ENCODE measurements around the gene SH2D3A. TPM values are rescaled to one million over a fixed set of nuclear protein-coding genes. Genes with fewer than 3 reads are reported as not detected.
A peak's percentile ranks its signal among the peaks of the same experiment; 100 is the strongest.
"Not testable (repeated sequence)": the region's sequence is repeated elsewhere in the genome, so short reads cannot be mapped to it uniquely, and the experiment has no call there.

Gene SH2D3A
- total RNA-seq, 2 experiments from 2014 or later, result 28.2 to 28.5 TPM

DNA sequence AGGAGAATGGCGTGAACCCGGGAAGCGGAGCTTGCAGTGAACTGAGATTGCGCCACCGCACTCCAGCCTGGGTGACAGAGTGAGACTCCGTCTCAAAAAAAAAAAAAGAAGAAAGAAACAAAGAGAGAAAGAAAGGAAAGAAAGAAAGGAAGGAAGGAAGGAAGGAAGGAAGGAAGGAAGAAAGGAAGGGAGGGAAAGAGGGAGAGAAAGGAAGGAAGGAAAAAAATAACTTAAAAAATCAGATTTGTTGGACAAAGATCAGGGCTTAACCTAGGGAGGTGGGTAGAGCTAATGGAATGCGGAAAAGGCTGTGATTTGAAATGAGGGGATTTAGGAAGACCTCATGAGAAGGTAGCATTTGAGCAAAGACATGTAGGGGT is 4.4 kb upstream of the SH2D3A start:
- DNase-seq; ATAC-seq; H3K27me3 Mint-ChIP-seq (ENCODE audit: low read depth); H3K9me3 Mint-ChIP-seq (ENCODE audit: insufficient read depth): not testable (repeated sequence)
- peak overlapping the region; percentile 90 for H3K27ac Mint-ChIP-seq
- CTCF ChIA-PET, result interaction anchor here (0.6 to 6.8 kb wide), 9 partner anchors 17 to 296 kb away, joined by 3 to 49 read pairs (median 7); partner anchors contain the start of genes DENND1C and GPR108
- peaks cover 23% of the 10 kb centered on the region for H3K36me3 Mint-ChIP-seq (ENCODE audit: low read depth)
- peaks cover 69% of the 10 kb centered on the region for H3K4me1 Mint-ChIP-seq (ENCODE audit: low read depth)
- POLR2A ChIA-PET, result interaction anchor here (0.5 to 1.4 kb wide), 3 partner anchors 33 to 897 kb away, joined by 3 to 8 read pairs (median 4); no protein-coding TSS in a partner anchor
- H3K4me3 Mint-ChIP-seq, result peak overlapping the region; percentile 97

DNA sequence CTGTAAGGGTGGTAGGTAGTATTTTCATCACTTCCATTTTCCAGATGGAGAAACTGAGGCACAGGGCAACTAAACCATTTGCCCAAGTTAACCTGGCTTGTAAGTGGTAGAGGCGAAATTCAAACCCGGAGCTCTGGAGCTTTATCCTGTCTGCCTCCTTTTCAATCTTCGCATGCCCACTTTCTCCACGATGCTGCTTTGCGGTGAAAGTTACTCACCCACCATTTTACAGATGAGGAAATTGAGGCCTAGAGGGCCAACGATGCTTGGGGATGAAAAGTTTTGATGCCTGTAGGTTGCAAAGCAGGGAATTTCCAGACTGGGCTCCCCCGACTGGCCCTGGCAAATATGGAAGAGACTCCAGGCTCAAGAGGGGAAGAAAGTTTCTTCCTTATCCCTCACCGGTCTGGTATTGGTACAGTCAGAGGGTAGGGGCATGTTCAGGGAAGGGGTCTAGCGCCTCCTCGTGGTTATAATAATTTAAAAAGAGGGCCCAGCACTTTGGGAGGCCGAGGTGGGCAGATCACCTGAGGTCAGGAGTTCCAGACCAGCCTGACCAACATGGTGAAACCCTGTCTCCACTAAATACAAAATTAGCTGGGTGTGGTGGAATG is 1.9 kb upstream of the SH2D3A start:
- no peaks in the 10 kb centered on the region for H3K27me3 Mint-ChIP-seq (ENCODE audit: low read depth)
- no peaks in the 10 kb centered on the region for H3K9me3 Mint-ChIP-seq (ENCODE audit: insufficient read depth)
- ChIA-PET POLR2A (no interaction called here), CTCF (interaction anchor here (0.7 to 6.8 kb wide), 9 partner anchors 13 to 252 kb away, joined by 3 to 49 read pairs (median 7); partner anchors contain the start of genes GPR108 and TNFSF9)
- DNase-seq, result no peak
- peaks cover 66% of the 10 kb centered on the region for H3K4me1 Mint-ChIP-seq (ENCODE audit: low read depth)
- peaks cover 6% of the 10 kb centered on the region for H3K36me3 Mint-ChIP-seq (ENCODE audit: low read depth)
- H3K27ac Mint-ChIP-seq, result peak overlapping the region; percentile 60
- no peak overlapping the region for H3K4me3 Mint-ChIP-seq
- no peak for ATAC-seq

DNA sequence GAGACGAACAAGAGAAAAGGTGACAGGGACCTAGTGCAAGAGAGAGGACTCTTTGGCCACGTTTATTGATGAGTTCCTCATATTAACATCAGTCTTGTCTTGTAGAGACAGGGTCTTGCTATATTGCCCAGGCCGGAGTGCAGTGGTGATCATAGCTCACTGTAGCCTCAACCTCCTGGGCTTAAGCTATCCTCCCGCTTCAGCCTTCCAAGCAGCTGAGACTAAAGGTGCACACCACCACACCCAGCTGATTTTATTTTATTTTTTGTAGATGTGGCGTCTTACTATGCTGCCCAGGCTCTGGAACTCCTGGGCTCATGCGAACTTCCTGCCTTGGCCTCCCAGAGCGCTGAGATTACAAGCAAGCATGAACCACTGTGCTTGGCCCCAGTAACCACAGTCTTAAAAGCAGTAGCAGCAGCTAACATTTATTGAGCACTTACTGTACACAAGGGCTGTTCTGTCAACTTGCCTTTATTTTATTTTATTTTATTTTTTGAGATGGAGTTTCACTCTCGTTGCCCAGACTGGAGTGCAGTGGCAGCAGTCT is 1.1 kb upstream of the SH2D3A start:
- H3K27me3 Mint-ChIP-seq (ENCODE audit: low read depth), result no peaks in the 10 kb centered on the region

DNA sequence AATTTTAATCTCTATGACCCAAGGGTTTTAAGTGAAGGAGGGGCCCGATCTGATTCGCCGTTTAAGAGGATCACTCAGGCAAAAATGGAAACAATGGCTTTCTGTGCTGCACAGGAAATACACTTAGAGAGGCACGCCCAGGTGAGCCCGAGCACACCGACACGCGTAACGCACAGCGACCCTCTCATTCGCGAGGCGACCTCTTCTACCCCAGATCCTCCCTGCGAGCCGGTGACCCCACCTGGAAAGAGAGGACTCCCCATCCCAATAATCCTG is 216 bp downstream of the SH2D3A start:
- H3K4me1 Mint-ChIP-seq (ENCODE audit: low read depth), result peaks cover 55% of the 10 kb centered on the region
- DNase-seq, result peak; percentile 75
- POLR2A ChIA-PET, result interaction anchor here (1.0 kb wide), 2 partner anchors 29 to 34 kb away, joined by 4 to 5 read pairs; no protein-coding TSS in a partner anchor

More for the DNA sequence above, 1.1 kb upstream of the SH2D3A start:
- POLR2A ChIA-PET, result interaction anchor here (0.7 kb wide), 2 partner anchors 72 to 221 kb away, joined by 3 to 4 read pairs; no protein-coding TSS in a partner anchor
- no peaks in the 10 kb centered on the region for H3K9me3 Mint-ChIP-seq (ENCODE audit: insufficient read depth)
- peaks cover under 1% of the 10 kb centered on the region for H3K36me3 Mint-ChIP-seq (ENCODE audit: low read depth)
- H3K4me3 Mint-ChIP-seq, result peak overlapping the region; percentile 88
- peaks cover 60% of the 10 kb centered on the region for H3K4me1 Mint-ChIP-seq (ENCODE audit: low read depth)
- H3K27ac Mint-ChIP-seq, result peak overlapping the region; percentile 91
- DNase-seq, result peak; percentile 44
- CTCF ChIA-PET, result interaction anchor here (0.7 to 6.8 kb wide), 11 partner anchors 14 to 251 kb away, joined by 3 to 49 read pairs (median 6); partner anchors contain the start of genes GPR108 and TNFSF9
- peak; percentile 0 for ATAC-seq

DNA sequence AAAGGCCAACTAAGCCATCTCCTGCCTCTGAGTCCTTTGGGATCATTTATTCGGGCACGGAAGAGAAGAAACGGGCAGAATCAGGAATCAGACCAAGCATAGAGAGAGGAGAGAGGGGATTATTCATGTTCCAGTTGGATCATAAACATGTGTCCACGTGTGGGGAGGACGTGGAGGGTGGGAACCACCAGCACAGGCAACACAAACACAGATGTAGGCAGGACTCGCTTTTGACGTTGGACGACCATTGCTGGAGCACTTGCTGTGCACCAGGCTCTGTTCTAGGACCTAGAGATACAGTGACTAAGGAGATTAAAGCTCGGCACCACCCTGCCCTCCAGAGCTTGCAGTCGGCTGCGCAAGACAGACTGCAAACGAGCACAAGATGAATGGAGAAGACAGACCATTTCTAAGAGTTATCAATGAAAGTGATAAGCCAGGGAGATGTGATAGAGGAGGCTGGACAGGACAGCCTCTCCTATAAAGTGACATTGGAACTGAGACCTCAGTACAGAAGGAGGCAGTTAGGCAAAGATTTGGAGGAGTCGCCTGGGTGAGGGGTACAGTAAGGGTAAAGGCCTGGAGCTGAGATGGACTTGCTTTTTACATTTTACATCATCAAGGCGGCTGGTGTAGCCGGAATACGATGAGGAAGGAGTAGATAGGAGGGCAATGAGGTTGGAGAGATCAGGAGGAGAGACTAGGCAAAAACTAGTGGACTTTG is 716 bp downstream of the SH2D3A start:
- H3K27me3 Mint-ChIP-seq (ENCODE audit: low read depth), result no peaks in the 10 kb centered on the region
- peaks cover 3% of the 10 kb centered on the region for H3K36me3 Mint-ChIP-seq (ENCODE audit: low read depth)
- H3K9me3 Mint-ChIP-seq (ENCODE audit: insufficient read depth), result no peaks in the 10 kb centered on the region
- peaks cover 50% of the 10 kb centered on the region for H3K4me1 Mint-ChIP-seq (ENCODE audit: low read depth)
- H3K4me3 Mint-ChIP-seq, result peak overlapping the region; percentile 88
- peak; percentile 0 for ATAC-seq
- DNase-seq, result no peak
- H3K27ac Mint-ChIP-seq, result peak overlapping the region; percentile 91
- CTCF ChIA-PET, result interaction anchor here (3.8 kb wide), 1 partner anchor 28 kb away, joined by 25 read pairs; the partner anchor contains the start of gene GPR108
- POLR2A ChIA-PET, result interaction anchor here (1.0 kb wide), 2 partner anchors 28 to 34 kb away, joined by 4 to 5 read pairs; no protein-coding TSS in a partner anchor

More for the DNA sequence above, 216 bp downstream of the SH2D3A start:
- H3K36me3 Mint-ChIP-seq (ENCODE audit: low read depth), result peaks cover 3% of the 10 kb centered on the region
- H3K9me3 Mint-ChIP-seq (ENCODE audit: insufficient read depth), result no peaks in the 10 kb centered on the region
- CTCF ChIA-PET, result interaction anchor here (3.8 kb wide), 1 partner anchor 29 kb away, joined by 25 read pairs; the partner anchor contains the start of gene GPR108
- ATAC-seq, result peak; percentile 63
- peak overlapping the region; percentile 88 for H3K4me3 Mint-ChIP-seq
- H3K27ac Mint-ChIP-seq, result peak overlapping the region; percentile 91
- H3K27me3 Mint-ChIP-seq (ENCODE audit: low read depth), result no peaks in the 10 kb centered on the region

DNA sequence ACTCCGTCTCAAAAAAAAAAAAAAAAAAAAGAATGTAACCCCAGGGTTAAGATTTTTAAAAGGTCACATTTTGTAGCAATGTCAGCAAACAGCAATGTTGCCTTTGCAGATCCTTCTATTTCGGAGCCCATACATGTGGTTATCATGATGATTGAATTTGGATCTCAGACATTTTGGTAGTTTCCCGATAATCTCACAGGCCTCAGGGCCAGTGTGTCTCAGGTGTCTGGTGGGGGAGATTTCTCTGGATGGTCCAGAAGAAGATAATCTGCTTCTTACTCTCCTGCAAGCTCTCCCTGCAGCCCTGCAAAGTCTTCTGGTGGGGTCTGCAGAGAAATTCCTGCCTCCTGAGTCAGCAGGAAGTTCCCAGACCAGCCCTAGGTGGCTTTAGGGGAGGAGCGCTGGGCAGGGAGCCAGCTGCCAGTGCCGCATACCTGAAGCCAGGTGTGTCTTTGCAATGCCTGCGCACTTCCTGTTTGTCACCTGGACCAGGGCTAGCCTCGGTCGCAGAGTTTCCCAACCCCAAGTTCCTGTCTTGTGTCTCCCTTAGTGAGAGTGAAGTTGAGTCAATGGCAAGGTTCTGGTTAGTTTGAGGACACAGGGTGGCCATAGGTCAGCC is 1.4 kb downstream of the SH2D3A start:
- CTCF ChIA-PET, result no interaction called here
- Mint-ChIP-seq H3K27me3 (ENCODE audit: low read depth) (no peaks in the 10 kb centered on the region), H3K9me3 (ENCODE audit: insufficient read depth) (no peaks in the 10 kb centered on the region), H3K27ac (peak overlapping the region; percentile 91), H3K4me3 (peak overlapping the region; percentile 88), H3K4me1 (ENCODE audit: low read depth) (peaks cover 49% of the 10 kb centered on the region), H3K36me3 (ENCODE audit: low read depth) (peaks cover 9% of the 10 kb centered on the region)
- no peak for ATAC-seq
- no peak for DNase-seq
- POLR2A ChIA-PET, result no interaction called here

DNA sequence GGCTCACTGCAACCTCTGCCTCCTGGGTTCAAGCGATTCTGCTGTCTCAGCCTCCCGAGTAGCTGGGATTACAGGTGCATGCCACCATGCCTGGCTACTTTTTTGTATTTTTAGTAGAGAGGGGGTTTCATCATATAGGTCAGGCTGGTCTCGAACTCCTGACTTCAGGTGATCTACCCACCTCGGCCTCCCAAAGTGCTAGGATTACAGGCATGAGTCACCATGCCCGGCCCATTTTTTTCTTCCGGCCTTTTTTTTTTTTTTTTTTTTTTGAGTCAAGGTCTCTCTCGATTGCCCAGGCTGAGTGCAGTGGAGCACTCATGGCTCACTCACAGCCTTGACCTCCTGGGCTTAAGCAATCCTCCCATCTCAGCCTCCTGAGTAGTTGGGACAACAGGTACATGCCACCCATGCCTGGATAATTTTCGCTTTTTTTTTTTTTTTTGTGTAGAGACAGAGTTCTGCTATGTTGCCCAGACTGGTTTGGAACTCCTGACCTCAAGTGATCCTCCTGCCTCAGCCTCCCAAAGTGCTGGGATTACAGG is 4.9 kb downstream of the SH2D3A start:
- DNase-seq; H3K27me3 Mint-ChIP-seq (ENCODE audit: low read depth); POLR2A ChIA-PET; H3K4me3 Mint-ChIP-seq; ATAC-seq; H3K27ac Mint-ChIP-seq; H3K9me3 Mint-ChIP-seq (ENCODE audit: insufficient read depth): not testable (repeated sequence)
- Mint-ChIP-seq H3K36me3 (ENCODE audit: low read depth) (peaks cover 31% of the 10 kb centered on the region), H3K4me1 (ENCODE audit: low read depth) (peaks cover 26% of the 10 kb centered on the region)
- CTCF ChIA-PET, result interaction anchor here (1.7 kb wide), 1 partner anchor 101 kb away, joined by 9 read pairs; no protein-coding TSS in a partner anchor

DNA sequence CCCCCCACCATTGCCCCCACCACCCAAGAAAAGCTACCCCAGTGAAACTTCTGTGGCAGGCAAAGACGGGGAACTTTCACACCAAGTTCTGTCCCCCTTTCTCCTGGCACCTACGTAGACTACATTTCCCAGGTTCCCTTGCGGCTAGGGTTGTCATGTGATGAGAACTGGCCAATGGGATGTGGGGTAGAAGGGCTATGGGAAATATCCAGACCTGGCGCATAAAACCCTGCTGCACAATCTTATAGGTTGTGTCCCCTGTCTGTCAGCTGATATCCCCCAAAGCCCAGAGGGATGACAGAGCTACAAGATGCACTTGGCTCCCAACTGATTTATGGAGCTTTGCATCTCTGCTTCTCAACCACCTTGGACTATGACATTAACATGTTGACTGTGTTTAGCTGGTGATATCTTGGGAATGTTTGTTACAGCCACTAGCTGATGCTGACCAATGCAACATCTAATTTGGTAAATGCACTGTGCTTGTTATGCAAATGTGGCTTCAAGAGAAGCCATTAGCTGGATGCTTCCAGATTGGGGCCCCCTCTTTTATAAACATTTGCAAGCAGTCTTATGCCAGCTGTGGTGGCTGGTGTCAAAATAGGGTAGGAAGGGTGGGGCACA is 6.1 kb downstream of the SH2D3A start:
- DNase-seq (no peak), ATAC-seq (peak; percentile 42)
- CTCF ChIA-PET, result interaction anchor here (0.7 to 1.7 kb wide), 4 partner anchors 11 to 129 kb away, joined by 4 to 9 read pairs (median 5); partner anchors contain the start of genes GPR108 and VAV1
- no peak overlapping the region for H3K27ac Mint-ChIP-seq
- H3K36me3 Mint-ChIP-seq (ENCODE audit: low read depth), result peaks cover 32% of the 10 kb centered on the region
- no peaks in the 10 kb centered on the region for H3K9me3 Mint-ChIP-seq (ENCODE audit: insufficient read depth)
- H3K27me3 Mint-ChIP-seq (ENCODE audit: low read depth), result no peaks in the 10 kb centered on the region
- POLR2A ChIA-PET, result interaction anchor here (0.6 kb wide), 1 partner anchor 18 kb away, joined by 3 read pairs; no protein-coding TSS in a partner anchor
- H3K4me3 Mint-ChIP-seq, result no peak overlapping the region
- peaks cover 19% of the 10 kb centered on the region for H3K4me1 Mint-ChIP-seq (ENCODE audit: low read depth)

DNA sequence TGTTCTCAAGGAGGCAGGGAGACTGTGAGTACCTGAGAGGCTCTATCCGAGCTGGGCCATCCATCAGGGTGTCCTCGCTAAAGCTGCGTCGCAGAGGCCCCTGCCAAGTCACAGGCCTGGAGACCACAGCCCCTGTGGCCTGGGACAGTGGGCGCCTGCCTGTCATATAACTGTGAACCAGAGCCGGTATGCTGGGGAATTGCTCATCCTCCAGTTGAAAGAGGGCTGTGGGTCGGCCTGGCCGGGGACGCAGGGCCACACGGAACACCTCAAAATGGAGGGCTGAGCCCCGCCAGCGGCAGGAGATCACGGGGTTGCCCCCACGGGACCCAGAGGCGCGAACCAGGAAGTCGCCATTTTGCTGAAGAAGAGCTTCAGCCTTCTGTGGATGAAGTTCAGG is 6.6 kb downstream of the SH2D3A start:
- POLR2A ChIA-PET, result interaction anchor here (0.6 kb wide), 1 partner anchor 18 kb away, joined by 3 read pairs; no protein-coding TSS in a partner anchor
- no peak for DNase-seq
- Mint-ChIP-seq H3K9me3 (ENCODE audit: insufficient read depth) (no peaks in the 10 kb centered on the region), H3K27me3 (ENCODE audit: low read depth) (no peaks in the 10 kb centered on the region), H3K27ac (no peak overlapping the region), H3K4me1 (ENCODE audit: low read depth) (peaks cover 13% of the 10 kb centered on the region), H3K36me3 (ENCODE audit: low read depth) (peaks cover 32% of the 10 kb centered on the region), H3K4me3 (no peak overlapping the region)
- CTCF ChIA-PET, result interaction anchor here (0.7 to 1.7 kb wide), 4 partner anchors 12 to 129 kb away, joined by 4 to 9 read pairs (median 5); partner anchors contain the start of genes GPR108 and VAV1
- no peak for ATAC-seq

DNA sequence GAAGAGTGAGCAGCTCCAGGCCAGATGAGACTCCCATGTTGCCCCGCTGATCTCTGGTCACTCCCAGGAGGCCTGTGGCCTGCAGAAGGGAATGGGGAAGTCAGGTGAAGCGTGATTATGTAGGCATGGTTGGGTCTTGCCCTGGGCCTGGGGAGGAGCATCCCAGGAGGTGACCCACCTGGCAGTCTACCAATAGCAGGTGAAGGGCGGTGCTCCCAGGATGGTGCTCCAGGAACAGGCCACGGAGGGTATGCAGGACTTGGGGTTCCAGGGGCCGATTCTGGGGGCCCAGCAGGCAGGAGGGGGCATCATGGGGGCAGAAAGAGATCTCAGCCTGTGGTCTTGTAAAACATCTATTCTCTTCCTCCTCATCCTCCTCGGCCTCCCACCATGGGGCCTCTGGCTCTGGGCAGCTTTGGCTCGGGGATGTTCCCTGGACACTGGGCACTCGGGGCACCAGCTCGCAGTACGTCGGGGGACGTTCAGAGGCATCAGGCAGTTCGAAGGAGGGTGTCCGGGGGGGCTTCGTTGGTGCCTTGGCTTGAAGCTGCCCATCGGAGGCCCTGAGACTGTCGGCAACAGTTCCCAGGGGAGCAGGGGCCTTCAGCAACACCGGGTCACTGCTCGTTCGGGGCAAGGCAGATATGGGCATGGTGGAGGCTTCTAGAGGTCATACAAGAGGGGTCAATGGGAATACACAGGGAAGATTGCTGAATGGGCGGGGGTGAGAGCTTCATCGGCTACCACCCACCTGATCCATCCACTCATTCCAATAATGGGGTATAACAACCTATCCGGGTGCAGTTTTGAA is 12.4 kb downstream of the SH2D3A start:
- DNase-seq (no peak), ATAC-seq (no peak)
- H3K4me1 Mint-ChIP-seq (ENCODE audit: low read depth), result peaks cover 18% of the 10 kb centered on the region
- H3K27ac Mint-ChIP-seq, result no peak overlapping the region
- peaks cover 50% of the 10 kb centered on the region for H3K36me3 Mint-ChIP-seq (ENCODE audit: low read depth)
- CTCF ChIA-PET, result interaction anchor here (0.7 to 2.3 kb wide), 2 partner anchors 16 to 108 kb away, joined by 3 to 7 read pairs; no protein-coding TSS in a partner anchor
- H3K9me3 Mint-ChIP-seq (ENCODE audit: insufficient read depth), result no peaks in the 10 kb centered on the region
- H3K4me3 Mint-ChIP-seq, result no peak overlapping the region
- no peaks in the 10 kb centered on the region for H3K27me3 Mint-ChIP-seq (ENCODE audit: low read depth)
- POLR2A ChIA-PET, result interaction anchor here (0.6 to 1.5 kb wide), 2 partner anchors 13 to 136 kb away, joined by 3 to 4 read pairs; partner anchors contain the start of gene SH2D3A
